ENCODE data around the gene MRPS6. TPM values are rescaled to one million over a fixed set of nuclear protein-coding genes. Genes with fewer than 3 reads are reported as not detected.
A peak's percentile ranks its signal among the peaks of the same experiment; 100 is the strongest.

Gene MRPS6
- total RNA-seq, 2 donors from 2014 or later, result 221 to 282 TPM

- TF ChIP-seq, protein P1, sequence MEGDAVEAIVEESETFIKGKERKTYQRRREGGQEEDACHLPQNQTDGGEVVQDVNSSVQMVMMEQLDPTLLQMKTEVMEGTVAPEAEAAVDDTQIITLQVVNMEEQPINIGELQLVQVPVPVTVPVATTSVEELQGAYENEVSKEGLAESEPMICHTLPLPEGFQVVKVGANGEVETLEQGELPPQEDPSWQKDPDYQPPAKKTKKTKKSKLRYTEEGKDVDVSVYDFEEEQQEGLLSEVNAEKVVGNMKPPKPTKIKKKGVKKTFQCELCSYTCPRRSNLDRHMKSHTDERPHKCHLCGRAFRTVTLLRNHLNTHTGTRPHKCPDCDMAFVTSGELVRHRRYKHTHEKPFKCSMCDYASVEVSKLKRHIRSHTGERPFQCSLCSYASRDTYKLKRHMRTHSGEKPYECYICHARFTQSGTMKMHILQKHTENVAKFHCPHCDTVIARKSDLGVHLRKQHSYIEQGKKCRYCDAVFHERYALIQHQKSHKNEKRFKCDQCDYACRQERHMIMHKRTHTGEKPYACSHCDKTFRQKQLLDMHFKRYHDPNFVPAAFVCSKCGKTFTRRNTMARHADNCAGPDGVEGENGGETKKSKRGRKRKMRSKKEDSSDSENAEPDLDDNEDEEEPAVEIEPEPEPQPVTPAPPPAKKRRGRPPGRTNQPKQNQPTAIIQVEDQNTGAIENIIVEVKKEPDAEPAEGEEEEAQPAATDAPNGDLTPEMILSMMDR (conservative IDR thresholded peaks at IDR 0.05), result peak; percentile 30
- 90 to 98% methylated on average over 5 to 7 of the region's 8 CpGs for WGBS, 2 experiments (ENCODE audit: insufficient coverage in 1 of 2, insufficient read length in 1 of 2)
- H3K9ac ChIP-seq (ENCODE audit: extremely low read depth, low read length, poor library complexity, severe bottlenecking), result no peak overlapping the region
- H3K4me1 ChIP-seq (ENCODE audit: control insufficient read depth, insufficient read depth, low read length), result no peaks in the 10 kb centered on the region
- DNase-seq, result no peak
- no peak overlapping the region for H3K27ac ChIP-seq (ENCODE audit: low read depth, low read length)
- H3K9me3 ChIP-seq (ENCODE audit: control insufficient read depth, low read length), result no peaks in the 10 kb centered on the region
- no peaks in the 10 kb centered on the region for H3K36me3 Mint-ChIP-seq (ENCODE audit: low read depth)
- H3K36me3 ChIP-seq (ENCODE audit: control insufficient read depth, insufficient read depth, low read length), result no peaks in the 10 kb centered on the region
- H3K27me3 Mint-ChIP-seq (ENCODE audit: insufficient read depth), result peaks cover 4% of the 10 kb centered on the region
- no peak overlapping the region for H3K4me3 Mint-ChIP-seq
- no peaks in the 10 kb centered on the region for H3K27me3 ChIP-seq (ENCODE audit: control insufficient read depth, insufficient read depth, low read length, poor library complexity, severe bottlenecking)
- no peak overlapping the region for H3K27ac Mint-ChIP-seq
- no peaks in the 10 kb centered on the region for H3K9me3 Mint-ChIP-seq
- H3K4me3 ChIP-seq (ENCODE audit: low read length), result no peak overlapping the region
- peaks cover 5% of the 10 kb centered on the region for H3K4me1 Mint-ChIP-seq
Measured at GRCh38 chr21:34034369-34035014, 38.9 kb upstream of the MRPS6 start.

- H3K4me1 Mint-ChIP-seq, result peaks cover 8% of the 10 kb centered on the region
- no peaks in the 10 kb centered on the region for H3K36me3 Mint-ChIP-seq (ENCODE audit: low read depth)
- H3K4me3 ChIP-seq (ENCODE audit: low read length), result no peak overlapping the region
- H3K27me3 Mint-ChIP-seq (ENCODE audit: insufficient read depth), result peaks cover 4% of the 10 kb centered on the region
- no peaks in the 10 kb centered on the region for H3K4me1 ChIP-seq (ENCODE audit: control insufficient read depth, insufficient read depth, low read length)
- no peak overlapping the region for H3K4me3 Mint-ChIP-seq
- no peaks in the 10 kb centered on the region for H3K27me3 ChIP-seq (ENCODE audit: control insufficient read depth, insufficient read depth, low read length, poor library complexity, severe bottlenecking)
- no peak overlapping the region for H3K9ac ChIP-seq (ENCODE audit: extremely low read depth, low read length, poor library complexity, severe bottlenecking)
- H3K9me3 ChIP-seq (ENCODE audit: control insufficient read depth, low read length), result no peaks in the 10 kb centered on the region
- H3K36me3 ChIP-seq (ENCODE audit: control insufficient read depth, insufficient read depth, low read length), result no peaks in the 10 kb centered on the region
- no peak overlapping the region for H3K27ac Mint-ChIP-seq
- 89 to 91% methylated on average over 7 to 8 of the region's 8 CpGs for WGBS, 2 experiments (ENCODE audit: insufficient coverage in 1 of 2, insufficient read length in 1 of 2)
- TF ChIP-seq, protein P1 (conservative IDR thresholded peaks at IDR 0.05), result no peak
- DNase-seq, result no peak
- no peak overlapping the region for H3K27ac ChIP-seq (ENCODE audit: low read depth, low read length)
- H3K9me3 Mint-ChIP-seq, result no peaks in the 10 kb centered on the region
Measured at GRCh38 chr21:34035619-34036354, 37.6 kb upstream of the MRPS6 start.

- Histone ChIP-seq H3K9me3 (ENCODE audit: control insufficient read depth, low read length) (no peaks in the 10 kb centered on the region), H3K36me3 (ENCODE audit: control insufficient read depth, insufficient read depth, low read length) (no peaks in the 10 kb centered on the region), H3K4me3 (ENCODE audit: low read length) (no peak overlapping the region), H3K9ac (ENCODE audit: extremely low read depth, low read length, poor library complexity, severe bottlenecking) (no peak overlapping the region), H3K27me3 (ENCODE audit: control insufficient read depth, insufficient read depth, low read length, poor library complexity, severe bottlenecking) (no peaks in the 10 kb centered on the region), H3K27ac (ENCODE audit: low read depth, low read length) (no peak overlapping the region), H3K4me1 (ENCODE audit: control insufficient read depth, insufficient read depth, low read length) (no peaks in the 10 kb centered on the region)
- no peaks in the 10 kb centered on the region for H3K36me3 Mint-ChIP-seq (ENCODE audit: low read depth)
- WGBS, 2 experiments (ENCODE audit: insufficient coverage in 1 of 2, insufficient read length in 1 of 2), result 93 to 97% methylated on average over 6 to 11 of the region's 11 CpGs
- TF ChIP-seq, protein P1 (conservative IDR thresholded peaks at IDR 0.05), result no peak
- no peak overlapping the region for H3K27ac Mint-ChIP-seq
- peaks cover 8% of the 10 kb centered on the region for H3K27me3 Mint-ChIP-seq (ENCODE audit: insufficient read depth)
- no peak overlapping the region for H3K4me3 Mint-ChIP-seq
- no peaks in the 10 kb centered on the region for H3K9me3 Mint-ChIP-seq
- no peak for DNase-seq
- H3K4me1 Mint-ChIP-seq, result peaks cover 8% of the 10 kb centered on the region
Measured at GRCh38 chr21:34037009-34037795, 36.2 kb upstream of the MRPS6 start.
